WTC11 (cell line): ENCODE results near the gene ELOVL5. TPM values are rescaled to one million over a fixed set of nuclear protein-coding genes. Genes with fewer than 3 reads are reported as not detected.
A peak's percentile ranks its signal among the peaks of the same experiment; 100 is the strongest.

Source experiments
- ATAC-seq: fragments of 200-7000 bp; cut with Tn5 transposase; 2 replicates; pipeline ENCODE4 v1.10.0; 2021; ENCODE audit warnings: mild to moderate bottlenecking, moderate library complexity
- CTCF ChIA-PET: fragments of 300-600 bp; sonication (Branson Sonifier 250); formaldehyde crosslinking; loops from one replicate; lab custom pipeline; 2021; ENCODE audit warnings: antibody characterized with exemption; lab: Charles Lee
- POLR2A ChIA-PET: fragments of 350-600 bp; sonication (Branson Sonifier 250); formaldehyde crosslinking; loops from one replicate; lab custom pipeline; 2021; ENCODE audit warnings: antibody characterized with exemption; lab: Charles Lee
- DNase-seq: peaks from one replicate; pipeline ENCODE4 v3.0.0; 2021; ENCODE audit warnings: low spot score
- H3K27ac Mint-ChIP-seq: 2 replicates; pipeline ENCODE4 v1.8.0; 2021; ENCODE audit warnings: mixed read lengths
- H3K27me3 Mint-ChIP-seq: 2 replicates; pipeline ENCODE4 v1.8.0; 2021; ENCODE audit warnings: low read depth, mild to moderate bottlenecking, moderate library complexity, mixed read lengths
- H3K36me3 Mint-ChIP-seq: 2 replicates; pipeline ENCODE4 v1.8.0; 2021; ENCODE audit warnings: mixed read lengths
- H3K4me1 Mint-ChIP-seq: 2 replicates; pipeline ENCODE4 v1.8.0; 2022; ENCODE audit warnings: mixed read lengths
- H3K4me3 Mint-ChIP-seq: 2 replicates; pipeline ENCODE4 v1.8.0; 2021; ENCODE audit warnings: mild to moderate bottlenecking, moderate library complexity, mixed read lengths
- H3K9me3 Mint-ChIP-seq: 2 replicates; pipeline ENCODE4 v1.8.0; 2021; ENCODE audit warnings: mixed read lengths
- CREM ChIP-seq: sonication (generic); formaldehyde crosslinking; IDR thresholded peaks from 2 replicates; pipeline ENCODE4 v1.8.1; 2022; ENCODE audit warnings: mild to moderate bottlenecking, missing genetic modification reagents, moderate library complexity
- E2F4 ChIP-seq: sonication (generic); formaldehyde crosslinking; IDR thresholded peaks from 2 replicates; pipeline ENCODE4 v1.8.1; 2022; ENCODE audit warnings: low read depth, mild to moderate bottlenecking, moderate library complexity, missing genetic modification reagents, borderline replicate concordance
- ESRRA ChIP-seq: sonication (generic); formaldehyde crosslinking; IDR thresholded peaks from 2 replicates; pipeline ENCODE4 v1.8.1; 2022; ENCODE audit warnings: mild to moderate bottlenecking, missing genetic modification reagents, borderline replicate concordance
- FOXJ3 ChIP-seq: sonication (generic); formaldehyde crosslinking; IDR thresholded peaks from 2 replicates; pipeline ENCODE4 v1.9.0; 2021; ENCODE audit warnings: missing genetic modification reagents, mild to moderate bottlenecking, borderline replicate concordance
- FOXP1 ChIP-seq: sonication (generic); formaldehyde crosslinking; IDR thresholded peaks from 2 replicates; pipeline ENCODE4 v1.8.0; 2022; ENCODE audit warnings: missing genetic modification reagents, mild to moderate bottlenecking, moderate library complexity, borderline replicate concordance
- GABPB1 ChIP-seq: sonication (generic); formaldehyde crosslinking; IDR thresholded peaks from 2 replicates; pipeline ENCODE4 v1.8.1; 2023; ENCODE audit warnings: mild to moderate bottlenecking, missing genetic modification reagents
- HMGA2 ChIP-seq: fragments of 250-450 bp; sonication (Bioruptor Pico); IDR thresholded peaks from 2 replicates; pipeline ENCODE4 v1.4.0; 2021; ENCODE audit warnings: mild to moderate bottlenecking, moderate library complexity
- HMGXB4 ChIP-seq: sonication (generic); formaldehyde crosslinking; IDR thresholded peaks from 2 replicates; pipeline ENCODE4 v1.8.1; 2023; ENCODE audit warnings: mild to moderate bottlenecking, moderate library complexity, missing genetic modification reagents
- JAZF1 ChIP-seq: fragments of 250-450 bp; sonication (Bioruptor Pico); IDR thresholded peaks from 2 replicates; pipeline ENCODE4 v1.9.0; 2021; ENCODE audit warnings: moderate library complexity, mild to moderate bottlenecking, inconsistent platforms
- JUN ChIP-seq: sonication (generic); formaldehyde crosslinking; IDR thresholded peaks from 2 replicates; pipeline ENCODE4 v1.8.0; 2023; ENCODE audit warnings: mild to moderate bottlenecking, missing genetic modification reagents
- MXD4 ChIP-seq: fragments of 250-450 bp; sonication (Bioruptor Pico); IDR thresholded peaks from 2 replicates; pipeline ENCODE4 v1.8.0; 2021; ENCODE audit warnings: mild to moderate bottlenecking, moderate library complexity, borderline replicate concordance
- NR1H2 ChIP-seq: sonication (generic); formaldehyde crosslinking; IDR thresholded peaks from 2 replicates; pipeline ENCODE4 v1.9.0; 2021; ENCODE audit warnings: mild to moderate bottlenecking, moderate library complexity, missing genetic modification reagents
- NR2C2 ChIP-seq: sonication (generic); formaldehyde crosslinking; IDR thresholded peaks from 2 replicates; pipeline ENCODE4 v1.8.0; 2022; ENCODE audit warnings: mild to moderate bottlenecking, missing genetic modification reagents
- OVOL2 ChIP-seq: fragments of 250-450 bp; sonication (Bioruptor Pico); IDR thresholded peaks from 2 replicates; pipeline ENCODE4 v1.9.0; 2021; ENCODE audit warnings: mild to moderate bottlenecking, borderline replicate concordance
- RORB ChIP-seq: fragments of 250-450 bp; sonication (Bioruptor Pico); IDR thresholded peaks from 2 replicates; pipeline ENCODE4 v1.9.0; 2021; ENCODE audit warnings: mild to moderate bottlenecking
- SP1 ChIP-seq: sonication (generic); formaldehyde crosslinking; conservative IDR thresholded peaks from 2 replicates; pipeline ENCODE4 v1.8.1; 2022; ENCODE audit warnings: missing genetic modification reagents
- ZBTB21 ChIP-seq: sonication (generic); formaldehyde crosslinking; IDR thresholded peaks from 2 replicates; pipeline ENCODE4 v1.8.1; 2023; ENCODE audit warnings: mild to moderate bottlenecking, missing genetic modification reagents, borderline replicate concordance
- ZNF138 ChIP-seq: sonication (generic); formaldehyde crosslinking; conservative IDR thresholded peaks from 2 replicates; pipeline ENCODE4 v1.8.1; 2022; ENCODE audit warnings: mild to moderate bottlenecking, moderate library complexity, missing genetic modification reagents
- ZNF219 ChIP-seq: sonication (generic); formaldehyde crosslinking; IDR thresholded peaks from 2 replicates; pipeline ENCODE4 v1.8.0; 2023; ENCODE audit warnings: missing genetic modification reagents, mild to moderate bottlenecking, borderline replicate concordance
- total RNA-seq: library from RNA; stranded (reverse); gene quantifications from 3 replicates; pipeline ENCODE4 v1.2.3, GENCODE V29; 2021

The ELOVL5 gene
- total RNA-seq, 1 experiment from 2014 or later = 122 TPM

GRCh38 chr6:53309901-53310300 lies 38.8 kb downstream of the ELOVL5 start:
- Mint-ChIP-seq H3K4me3 (no peak overlapping the region), H3K4me1 (peaks cover 42% of the 10 kb centered on the region), H3K36me3 (peaks cover 25% of the 10 kb centered on the region), H3K27ac (peak overlapping the region; percentile 66; the same call in 1 of the 2 replicates), H3K9me3 (peaks cover 21% of the 10 kb centered on the region), H3K27me3 (no peaks in the 10 kb centered on the region)
- CTCF ChIA-PET = interaction anchor here (1.0 to 1.5 kb wide), 3 partner anchors 52 to 174 kb away, joined by 3 read pairs; no protein-coding TSS in a partner anchor
- no peak for DNase-seq
- no peak for ATAC-seq
- POLR2A ChIA-PET = no interaction called here
- no peak for TF ChIP-seq RORB
- no peak for TF ChIP-seq NR1H2 (CRISPR knock-in tag)
- no peak for TF ChIP-seq SP1
- TF ChIP-seq ZNF138 = no peak
- TF ChIP-seq FOXJ3 (CRISPR knock-in tag) = no peak
- TF ChIP-seq JUN = no peak
- no peak for TF ChIP-seq CREM
- no peak for TF ChIP-seq MXD4 (CRISPR knock-in tag)
- no peak for TF ChIP-seq HMGA2 (CRISPR knock-in tag)
- no peak for TF ChIP-seq ZBTB21 (CRISPR knock-in tag)
- no peak for TF ChIP-seq ZNF219 (CRISPR knock-in tag)
- no peak for TF ChIP-seq NR2C2 (CRISPR knock-in tag)
- no peak for TF ChIP-seq FOXP1 (CRISPR knock-in tag)
- TF ChIP-seq E2F4 (CRISPR knock-in tag) = no peak
- TF ChIP-seq JAZF1 = no peak
- no peak for TF ChIP-seq ESRRA (CRISPR knock-in tag)
- TF ChIP-seq GABPB1 (CRISPR knock-in tag) = no peak
- TF ChIP-seq OVOL2 = no peak

- CTCF ChIA-PET = interaction anchor here (0.6 to 1.5 kb wide), 4 partner anchors 15 to 222 kb away, joined by 3 to 5 read pairs (median 3); no protein-coding TSS in a partner anchor
- H3K4me1 Mint-ChIP-seq = peaks cover 46% of the 10 kb centered on the region
- POLR2A ChIA-PET = no interaction called here
Observed at GRCh38 chr6:53309059-53309900, 39.5 kb downstream of the ELOVL5 start.

More at GRCh38 chr6:53309059-53309900, 39.5 kb downstream of the ELOVL5 start:
- ATAC-seq (no peak; the same call in 1 of the 2 replicates), DNase-seq (no peak)
- peaks cover 21% of the 10 kb centered on the region for H3K9me3 Mint-ChIP-seq
- no peaks in the 10 kb centered on the region for H3K27me3 Mint-ChIP-seq
- peak overlapping the region; percentile 20; the same call in 1 of the 2 replicates for H3K27ac Mint-ChIP-seq
- no peak overlapping the region for H3K4me3 Mint-ChIP-seq
- peaks cover 29% of the 10 kb centered on the region for H3K36me3 Mint-ChIP-seq
- peak; percentile 60 for TF ChIP-seq GABPB1 (CRISPR knock-in tag)
- no peak for TF ChIP-seq HMGXB4
